Choroid plexus epithelial cell (primary cell): ENCODE data around the gene CDH5.

ENCODE experiments used
- DNase-seq: peaks from one replicate; pipeline ENCODE4 v3.0.0-alpha.2; 2010; ENCODE audit warnings: low read depth
- H3K4me3 ChIP-seq: 2 replicates; pipeline ENCODE4 v1.5.1; 2011; ENCODE audit warnings: low read depth, mild to moderate bottlenecking, control low read depth, low read length, moderate library complexity
- CTCF ChIP-seq: conservative IDR thresholded peaks from 2 replicates; pipeline ENCODE4 v1.5.1; 2011; ENCODE audit warnings: low read depth, mild to moderate bottlenecking, control low read depth, inconsistent platforms, low read length, moderate library complexity

CDH5 gene

GRCh38 chr16:66408163-66409048 lies 41.9 kb downstream of the CDH5 start:
- TF ChIP-seq CTCF, result no peak
- DNase-seq, result peak; percentile 88
- H3K4me3 ChIP-seq, result peak overlapping the region; percentile 20

- DNase-seq, result peak; percentile 81
- no peak for TF ChIP-seq CTCF
- no peak overlapping the region for H3K4me3 ChIP-seq
Measured at GRCh38 chr16:66409156-66409555, 42.7 kb downstream of the CDH5 start.

GRCh38 chr16:66412182-66412581 lies 45.7 kb downstream of the CDH5 start:
- no peak for DNase-seq
- H3K4me3 ChIP-seq, result no peak overlapping the region
- TF ChIP-seq CTCF, result no peak

- no peak overlapping the region for H3K4me3 ChIP-seq
- no peak for DNase-seq
- TF ChIP-seq CTCF, result no peak
Measured at GRCh38 chr16:66414891-66415290, 48.4 kb downstream of the CDH5 start.

- no peak for TF ChIP-seq CTCF
- DNase-seq, result no peak
- H3K4me3 ChIP-seq, result no peak overlapping the region
Measured at GRCh38 chr16:66416136-66416535, 49.6 kb downstream of the CDH5 start.

- no peak overlapping the region for H3K4me3 ChIP-seq
- TF ChIP-seq CTCF, result no peak
- no peak for DNase-seq
Measured at GRCh38 chr16:66416939-66417700, 50.6 kb downstream of the CDH5 start.
